Testis (tissue), 2 donors: ENCODE measurements around the gene NAGPA.

Experiments used
- POLR2A ChIP-seq: fragments of 450-650 bp; IDR thresholded peaks from one replicate; pipeline ENCODE4 v1.6.1; 2017; ENCODE audit warnings: antibody characterized with exemption, mild to moderate bottlenecking, moderate library complexity
- TF ChIP-seq, protein P1 (sequence below), 3 experiments: fragments of 450-650 bp in 2 of 3; fragments of 200-600 bp in 1 of 3; sonication (generic) in 1 of 3; IDR thresholded peaks; one replicate each; pipeline ENCODE4 v1.5.1; 2016 to 2019; ENCODE audit warnings: antibody characterized with exemption in 3 of 3, mild to moderate bottlenecking in 2 of 3, moderate library complexity in 1 of 3

DNA sequence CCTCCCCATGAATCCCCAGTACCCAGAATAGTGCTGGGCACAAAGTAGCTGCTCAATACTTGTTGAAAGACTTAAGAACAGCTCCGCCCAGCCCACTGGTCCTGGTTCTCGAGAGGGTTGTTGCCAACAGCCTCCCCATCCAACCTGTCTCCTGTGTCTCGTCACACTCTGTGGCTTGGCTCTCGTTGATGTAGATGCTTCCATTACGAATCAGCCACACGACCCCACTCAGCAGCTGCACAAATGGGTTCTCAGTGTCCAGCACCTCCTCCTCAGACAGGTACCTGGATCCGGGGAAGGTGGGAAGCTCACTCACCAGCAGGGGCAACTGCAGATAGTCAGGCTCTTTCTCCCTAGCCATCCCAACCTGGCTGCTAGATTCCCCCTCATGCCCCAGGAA is 2.1 kb downstream of the NAGPA start:
- TF ChIP-seq, protein P1, sequence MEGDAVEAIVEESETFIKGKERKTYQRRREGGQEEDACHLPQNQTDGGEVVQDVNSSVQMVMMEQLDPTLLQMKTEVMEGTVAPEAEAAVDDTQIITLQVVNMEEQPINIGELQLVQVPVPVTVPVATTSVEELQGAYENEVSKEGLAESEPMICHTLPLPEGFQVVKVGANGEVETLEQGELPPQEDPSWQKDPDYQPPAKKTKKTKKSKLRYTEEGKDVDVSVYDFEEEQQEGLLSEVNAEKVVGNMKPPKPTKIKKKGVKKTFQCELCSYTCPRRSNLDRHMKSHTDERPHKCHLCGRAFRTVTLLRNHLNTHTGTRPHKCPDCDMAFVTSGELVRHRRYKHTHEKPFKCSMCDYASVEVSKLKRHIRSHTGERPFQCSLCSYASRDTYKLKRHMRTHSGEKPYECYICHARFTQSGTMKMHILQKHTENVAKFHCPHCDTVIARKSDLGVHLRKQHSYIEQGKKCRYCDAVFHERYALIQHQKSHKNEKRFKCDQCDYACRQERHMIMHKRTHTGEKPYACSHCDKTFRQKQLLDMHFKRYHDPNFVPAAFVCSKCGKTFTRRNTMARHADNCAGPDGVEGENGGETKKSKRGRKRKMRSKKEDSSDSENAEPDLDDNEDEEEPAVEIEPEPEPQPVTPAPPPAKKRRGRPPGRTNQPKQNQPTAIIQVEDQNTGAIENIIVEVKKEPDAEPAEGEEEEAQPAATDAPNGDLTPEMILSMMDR (IDR thresholded peaks at IDR 0.05) = no peak
- TF ChIP-seq POLR2A = no peak
